Activated T-helper 2 cell treated with anti-CD3 and anti-CD28 coated beads, Interferon-gamma antibody, Interleukin-2, Interleukin-4, amounts not matched to agents 10 μg/mL and 5 μg/mL and 100 μg/mL, durations not matched to agents 14 hours and 24 hours and 36 hours (primary cell): ENCODE results near the gene NFXL1. TPM values are rescaled to one million over a fixed set of nuclear protein-coding genes. Genes with fewer than 3 reads are reported as not detected.

Experiments used
- DNase-seq: peaks from one replicate; pipeline ENCODE4 v3.0.0; 2021; ENCODE audit warnings: low spot score
- H3K27ac Mint-ChIP-seq: one replicate; pipeline ENCODE4 v1.8.0; 2021; ENCODE audit warnings: mixed read lengths
- H3K27me3 Mint-ChIP-seq: one replicate; pipeline ENCODE4 v1.8.0; 2021; ENCODE audit warnings: low read depth, mixed read lengths
- H3K36me3 Mint-ChIP-seq: one replicate; pipeline ENCODE4 v1.8.0; 2021; ENCODE audit warnings: low read depth, mixed read lengths
- H3K4me1 Mint-ChIP-seq: one replicate; pipeline ENCODE4 v1.8.0; 2021; ENCODE audit warnings: low read depth, mixed read lengths
- H3K4me3 Mint-ChIP-seq: one replicate; pipeline ENCODE4 v1.8.0; 2021; ENCODE audit warnings: low read depth, mild to moderate bottlenecking, moderate library complexity, mixed read lengths
- H3K9me3 Mint-ChIP-seq: one replicate; pipeline ENCODE4 v1.8.0; 2021; ENCODE audit warnings: mixed read lengths
- intact Hi-C: fragments of 100-400 bp; cut with micrococcal nuclease; formaldehyde crosslinking; loops from one replicate; pipeline ENCODE4 v1.15.1; 2023
- total RNA-seq: library from RNA; stranded (reverse); gene quantifications from 2 replicates; pipeline ENCODE4 v1.2.3, GENCODE V29; 2022

The NFXL1 gene
- 11.9 and 13.3 TPM in 2 replicates for total RNA-seq

DNA sequence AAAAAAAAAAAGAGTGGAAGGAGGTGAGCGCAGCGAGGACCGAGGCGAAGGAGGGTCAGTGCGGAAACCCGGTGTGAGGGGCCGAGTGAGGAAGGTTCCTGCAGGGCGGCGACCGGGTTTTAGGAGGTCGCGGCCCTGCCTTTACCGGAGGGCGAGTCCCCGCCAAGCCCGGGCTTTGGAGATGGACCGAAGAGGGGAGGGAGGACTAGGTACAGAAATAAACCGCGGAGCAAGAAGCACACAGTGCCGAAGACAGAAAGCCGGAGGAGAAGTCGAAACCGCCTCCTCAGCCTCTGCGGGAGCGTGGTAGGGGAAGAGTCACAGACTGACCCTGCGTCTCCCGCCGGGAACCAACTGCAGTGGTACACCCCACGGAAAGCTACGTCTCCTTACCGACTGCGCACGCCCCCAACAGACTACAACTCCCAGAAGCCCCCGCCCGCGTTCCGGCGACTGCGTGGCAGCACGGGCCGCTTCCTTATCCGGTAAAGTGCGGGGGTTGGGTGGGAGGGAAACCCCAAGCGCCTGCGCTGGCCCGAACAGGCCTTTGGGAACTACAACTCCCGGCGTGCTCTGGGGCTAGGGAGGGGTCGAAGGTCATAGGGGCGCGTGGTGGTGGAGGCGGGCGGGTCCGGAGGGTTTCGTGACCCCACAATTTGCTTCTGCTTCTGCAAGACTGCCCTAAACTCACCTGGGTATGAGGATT is at the start of gene NFXL1:
TSS of gene NFXL1 (minus strand) at position 364 of the 706 bp plus-strand sequence. CDS start 380 bp downstream, outside the sequence.
- peaks cover 26% of the 10 kb centered on the region for H3K36me3 Mint-ChIP-seq

DNA sequence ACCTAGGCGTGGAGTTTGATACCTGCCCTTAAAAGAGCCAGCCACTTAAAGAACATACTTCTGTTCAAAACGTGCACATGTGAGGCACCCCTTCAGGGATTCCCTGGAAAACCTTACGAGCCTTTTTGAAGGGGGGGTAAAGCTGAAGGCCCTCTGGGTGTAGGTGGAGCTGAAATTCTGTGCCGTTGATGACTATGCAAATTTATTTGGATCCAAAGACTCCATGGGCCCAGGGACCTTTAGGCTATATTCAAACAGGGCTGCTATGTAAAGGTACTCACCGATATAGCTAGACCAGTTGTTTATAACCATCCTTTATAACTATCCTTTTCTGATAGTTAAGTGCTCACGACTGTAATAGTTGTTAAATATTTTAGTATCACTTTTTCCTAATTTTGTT is 40.3 kb upstream of the NFXL1 start:
- H3K9me3 Mint-ChIP-seq = no peaks in the 10 kb centered on the region
- H3K27me3 Mint-ChIP-seq = no peaks in the 10 kb centered on the region
- H3K4me3 Mint-ChIP-seq = no peak overlapping the region
- intact Hi-C loops = no loop called here
- no peak for DNase-seq
- no peaks in the 10 kb centered on the region for H3K36me3 Mint-ChIP-seq
- H3K27ac Mint-ChIP-seq = no peak overlapping the region
- H3K4me1 Mint-ChIP-seq = no peaks in the 10 kb centered on the region

More for the DNA sequence above, at the start of gene NFXL1:
- peaks cover 22% of the 10 kb centered on the region for H3K4me1 Mint-ChIP-seq
- H3K4me3 Mint-ChIP-seq = peak within 1 kb of the TSS; percentile 90
- H3K27ac Mint-ChIP-seq = peak within 1 kb of the TSS; percentile 83
- H3K27me3 Mint-ChIP-seq = no peaks in the 10 kb centered on the region
- intact Hi-C loops = loop anchor here (1.0 to 10.0 kb wide), 7 partner anchors 40 to 452 kb away; partner anchors contain the start of genes COMMD8, CORIN, SLAIN2 and TEC
- H3K9me3 Mint-ChIP-seq = peaks cover 16% of the 10 kb centered on the region
- DNase-seq = peak; percentile 93

DNA sequence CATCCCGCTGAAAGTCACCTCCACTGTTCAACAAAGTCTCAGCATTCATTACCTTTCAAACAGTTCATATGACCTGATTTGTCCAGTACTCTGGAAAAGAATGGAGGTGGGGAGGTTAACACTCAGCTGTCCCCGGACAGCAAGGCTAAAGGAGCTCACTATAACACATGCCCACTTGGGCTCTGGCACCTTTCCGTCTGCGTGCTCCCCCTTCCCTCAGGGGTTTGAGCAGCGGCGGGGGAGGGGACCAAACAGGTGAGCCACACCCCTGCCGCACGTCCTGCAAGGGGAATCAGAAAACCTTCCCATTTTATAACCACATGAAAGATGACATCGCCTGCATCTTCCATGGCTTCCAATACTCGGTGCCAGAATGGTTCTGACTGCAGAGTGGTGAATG is 39.9 kb upstream of the NFXL1 start:
- no peak overlapping the region for H3K4me3 Mint-ChIP-seq
- no peaks in the 10 kb centered on the region for H3K4me1 Mint-ChIP-seq
- no peak overlapping the region for H3K27ac Mint-ChIP-seq
- no peaks in the 10 kb centered on the region for H3K27me3 Mint-ChIP-seq
- H3K9me3 Mint-ChIP-seq = no peaks in the 10 kb centered on the region
- H3K36me3 Mint-ChIP-seq = no peaks in the 10 kb centered on the region
- intact Hi-C loops = no loop called here
- no peak for DNase-seq

DNA sequence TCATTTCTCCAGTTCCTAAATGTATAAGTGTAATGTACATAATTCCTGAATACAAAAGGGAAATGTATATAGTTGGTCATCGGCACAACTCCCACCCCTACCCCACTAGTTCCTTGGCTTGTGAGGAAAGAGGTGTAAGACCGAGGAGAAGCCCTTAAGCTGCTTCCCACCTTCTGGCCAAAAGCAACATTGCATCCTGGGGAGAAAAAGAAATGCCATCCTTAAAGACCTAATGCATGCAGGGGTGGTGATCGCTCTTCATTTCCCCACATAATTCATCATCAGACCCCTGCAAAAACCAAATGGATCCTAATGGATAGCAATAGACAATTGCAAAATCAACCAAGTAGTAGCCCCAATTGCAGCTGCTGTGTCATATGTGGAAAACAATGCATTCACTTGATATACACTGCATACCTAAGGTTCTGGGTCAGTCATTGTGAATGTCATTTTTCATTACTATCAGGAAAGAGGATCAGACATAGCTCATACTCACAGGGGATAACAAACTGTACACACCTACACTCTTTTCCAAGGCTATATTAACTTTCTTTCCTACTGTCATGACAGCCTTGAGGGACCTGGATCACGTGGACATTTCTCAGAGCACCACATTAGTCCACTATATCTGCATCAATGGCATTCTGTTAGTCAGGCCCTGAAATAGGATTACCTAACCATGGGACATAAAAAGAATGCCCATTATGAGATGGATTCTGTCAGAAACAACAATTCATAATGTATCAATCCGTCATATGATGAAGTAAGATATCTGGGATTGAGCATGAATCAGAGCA is 31.7 kb upstream of the NFXL1 start:
- Mint-ChIP-seq H3K4me1 (no peaks in the 10 kb centered on the region), H3K27ac (no peak overlapping the region), H3K27me3 (peaks cover 2% of the 10 kb centered on the region), H3K9me3 (no peaks in the 10 kb centered on the region), H3K36me3 (no peaks in the 10 kb centered on the region), H3K4me3 (no peak overlapping the region)
- no peak for DNase-seq
- intact Hi-C loops = no loop called here

DNA sequence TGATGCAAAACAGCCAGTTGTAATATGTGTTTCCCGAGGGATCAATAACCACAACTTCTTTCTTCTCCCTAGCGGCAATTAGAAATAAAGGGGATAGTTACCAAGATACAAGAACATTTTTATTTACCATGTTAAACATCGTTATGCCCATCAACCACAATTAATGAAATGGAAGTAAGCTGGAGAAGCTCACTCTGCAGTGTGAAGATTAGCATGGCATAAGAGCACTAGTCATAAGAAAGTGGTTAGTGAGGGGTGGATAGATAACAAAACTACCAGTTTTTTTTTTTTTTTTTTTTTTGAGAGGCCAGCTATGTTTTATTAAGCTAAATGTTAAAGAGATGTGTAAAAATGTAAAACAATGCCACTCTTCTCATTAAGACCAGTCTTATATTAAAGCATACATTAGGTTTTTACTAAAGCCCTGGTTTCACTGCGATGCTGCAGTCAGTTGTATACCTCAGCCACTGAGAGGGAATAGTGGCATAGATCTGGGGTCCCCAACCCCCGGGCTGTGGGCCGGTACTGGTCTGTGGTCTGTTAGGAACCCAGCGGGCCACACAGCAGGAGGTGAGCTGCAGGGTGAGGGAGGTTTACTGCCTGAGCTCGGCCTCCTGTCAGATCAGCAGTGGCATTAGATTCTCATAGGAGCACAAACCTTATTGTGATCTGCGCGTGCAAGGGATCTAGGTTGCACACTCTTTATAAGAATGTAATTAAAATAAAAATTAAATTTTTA is 27.9 kb upstream of the NFXL1 start:
- no peaks in the 10 kb centered on the region for H3K36me3 Mint-ChIP-seq
- intact Hi-C loops = no loop called here

GRCh38 chr4:47939456-47939855 is 25.1 kb upstream of the NFXL1 start:
- H3K9me3 Mint-ChIP-seq = no peaks in the 10 kb centered on the region
- no peaks in the 10 kb centered on the region for H3K36me3 Mint-ChIP-seq
- intact Hi-C loops = no loop called here

More for the DNA sequence above, 27.9 kb upstream of the NFXL1 start:
- no peak for DNase-seq
- no peaks in the 10 kb centered on the region for H3K9me3 Mint-ChIP-seq
- no peak overlapping the region for H3K27ac Mint-ChIP-seq
- peaks cover 7% of the 10 kb centered on the region for H3K27me3 Mint-ChIP-seq
- H3K4me3 Mint-ChIP-seq = no peak overlapping the region
- H3K4me1 Mint-ChIP-seq = no peaks in the 10 kb centered on the region

GRCh38 chr4:47936336-47936735 is 22.0 kb upstream of the NFXL1 start:
- peaks cover 11% of the 10 kb centered on the region for H3K27me3 Mint-ChIP-seq
- intact Hi-C loops = no loop called here
- no peak for DNase-seq
- no peak overlapping the region for H3K4me3 Mint-ChIP-seq
- no peaks in the 10 kb centered on the region for H3K9me3 Mint-ChIP-seq
- no peak overlapping the region for H3K27ac Mint-ChIP-seq
- H3K4me1 Mint-ChIP-seq = no peaks in the 10 kb centered on the region
- no peaks in the 10 kb centered on the region for H3K36me3 Mint-ChIP-seq

More at GRCh38 chr4:47939456-47939855, 25.1 kb upstream of the NFXL1 start:
- no peak overlapping the region for H3K27ac Mint-ChIP-seq
- H3K27me3 Mint-ChIP-seq = peaks cover 11% of the 10 kb centered on the region
- H3K4me3 Mint-ChIP-seq = no peak overlapping the region
- no peak for DNase-seq
- H3K4me1 Mint-ChIP-seq = no peaks in the 10 kb centered on the region

- Mint-ChIP-seq H3K9me3 (no peaks in the 10 kb centered on the region), H3K27ac (no peak overlapping the region), H3K4me1 (no peaks in the 10 kb centered on the region), H3K36me3 (no peaks in the 10 kb centered on the region), H3K27me3 (peaks cover 17% of the 10 kb centered on the region), H3K4me3 (no peak overlapping the region)
- no peak for DNase-seq
- intact Hi-C loops = loop anchor here (1.0 to 2.0 kb wide), 3 partner anchors 229 to 271 kb away; no protein-coding TSS in a partner anchor
Measured at GRCh38 chr4:47933840-47934239, 19.5 kb upstream of the NFXL1 start.

DNA sequence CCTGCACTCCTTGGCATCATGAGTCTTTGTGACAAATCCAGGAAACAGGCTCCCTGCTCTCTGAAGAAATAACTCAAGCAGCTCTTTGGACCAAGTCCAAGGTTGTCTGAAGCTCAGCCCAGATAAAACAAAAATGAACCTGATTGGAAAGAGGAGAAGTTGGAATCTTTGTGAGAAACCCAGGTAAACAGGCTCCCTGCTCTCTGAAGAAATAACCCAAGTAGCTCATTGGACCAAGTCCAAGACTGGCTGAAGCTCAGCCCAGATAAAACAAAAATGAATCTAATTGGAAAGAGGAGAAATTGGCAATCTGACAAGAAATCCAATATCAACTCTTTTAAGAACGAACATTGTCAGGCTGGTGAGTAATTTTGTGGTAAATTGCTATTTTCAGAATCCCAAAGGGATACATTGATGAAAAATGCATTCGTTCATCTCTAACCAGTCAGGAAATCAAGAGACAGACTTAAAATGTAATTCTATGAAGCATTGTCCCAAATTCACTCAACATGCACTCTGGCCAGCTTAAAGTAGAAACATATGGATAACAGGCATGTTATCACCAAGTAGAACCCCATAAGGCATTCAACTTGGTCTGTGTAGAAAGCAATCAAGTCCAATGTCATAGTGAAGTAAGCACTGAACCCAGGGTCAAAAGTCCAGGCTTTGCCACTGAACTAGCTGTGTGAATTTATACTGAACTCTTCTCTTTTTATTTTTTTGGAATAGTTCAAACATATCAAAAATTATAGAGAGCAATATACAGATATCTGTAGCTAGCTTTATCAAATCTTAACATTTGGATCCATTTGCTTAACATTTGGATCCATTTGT is 16.8 kb upstream of the NFXL1 start:
- peaks cover 31% of the 10 kb centered on the region for H3K27me3 Mint-ChIP-seq
- no peak for DNase-seq
- no peak overlapping the region for H3K4me3 Mint-ChIP-seq
- intact Hi-C loops = no loop called here
- H3K27ac Mint-ChIP-seq = no peak overlapping the region
- H3K9me3 Mint-ChIP-seq = no peaks in the 10 kb centered on the region
- H3K36me3 Mint-ChIP-seq = no peaks in the 10 kb centered on the region
- H3K4me1 Mint-ChIP-seq = peaks cover 7% of the 10 kb centered on the region

GRCh38 chr4:47929682-47930201 is 15.4 kb upstream of the NFXL1 start:
- no peak overlapping the region for H3K4me3 Mint-ChIP-seq
- no peaks in the 10 kb centered on the region for H3K36me3 Mint-ChIP-seq
- H3K4me1 Mint-ChIP-seq = peaks cover 7% of the 10 kb centered on the region
- no peak overlapping the region for H3K27ac Mint-ChIP-seq
- DNase-seq = no peak
- intact Hi-C loops = loop anchor here (5.0 kb wide), 1 partner anchor 92 kb away; the partner anchor contains the start of gene CORIN
- H3K27me3 Mint-ChIP-seq = peaks cover 37% of the 10 kb centered on the region
- H3K9me3 Mint-ChIP-seq = no peaks in the 10 kb centered on the region

DNA sequence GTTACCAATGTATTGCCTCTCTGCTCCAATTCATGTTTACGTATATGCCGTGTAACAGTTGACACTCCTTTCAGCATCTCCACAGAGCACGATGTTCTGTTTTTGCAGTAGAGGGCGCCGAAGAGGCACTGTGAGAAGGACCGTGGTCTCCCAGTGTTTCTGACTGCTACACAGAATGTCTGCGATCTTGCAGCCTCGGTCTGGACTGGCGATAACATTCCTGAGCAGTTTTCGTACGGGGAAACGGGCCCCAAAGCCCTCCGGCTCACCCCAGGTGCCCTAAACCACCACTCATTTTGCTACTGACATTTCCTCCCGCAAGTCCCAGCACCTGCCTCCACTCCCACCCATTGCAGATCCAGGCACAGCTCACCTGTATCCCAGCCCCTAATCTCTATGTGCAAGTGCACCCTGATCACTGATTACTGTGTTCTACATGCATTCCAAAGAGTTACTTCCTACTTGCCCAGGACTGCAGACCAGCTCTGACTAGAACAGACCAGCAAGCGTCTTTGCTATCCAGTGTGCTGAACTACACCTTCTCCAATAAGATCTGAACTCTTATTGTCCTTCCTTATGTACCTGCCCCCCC is 12.4 kb upstream of the NFXL1 start:
- DNase-seq = peak; percentile 26
- H3K27ac Mint-ChIP-seq = no peak overlapping the region
- no peak overlapping the region for H3K4me3 Mint-ChIP-seq
- no peaks in the 10 kb centered on the region for H3K9me3 Mint-ChIP-seq
- H3K4me1 Mint-ChIP-seq = peaks cover 7% of the 10 kb centered on the region
- peaks cover 36% of the 10 kb centered on the region for H3K27me3 Mint-ChIP-seq
- no peaks in the 10 kb centered on the region for H3K36me3 Mint-ChIP-seq
- intact Hi-C loops = loop anchor here (1.0 to 5.0 kb wide), 2 partner anchors 89 to 161 kb away; partner anchors contain the start of gene CORIN
